Kidney (tissue), 14 donors: ENCODE data around the gene DMXL1. TPM values are rescaled to one million over a fixed set of nuclear protein-coding genes. Genes with fewer than 3 reads are reported as not detected.

ENCODE experiments used
- DNase-seq, 5 donors: peaks; one replicate each; pipeline ENCODE4 v3.0.0-alpha.2; 2013 to 2020
- FAIRE-seq: peaks from 2 replicates; lab custom pipeline; 2012; peaks lifted over from hg19 to GRCh38; lab: Jason Lieb, UNC
- H3K27ac ChIP-seq, 2 donors: one replicate each; pipeline ENCODE4 v1.7.0; 2013; ENCODE audit warnings: low read depth in 2 of 2, low read length in 2 of 2, inconsistent platforms in 1 of 2
- H3K27me3 ChIP-seq: one replicate; pipeline ENCODE4 v1.7.1; 2013; ENCODE audit warnings: low read length, inconsistent platforms; ENCODE audit not compliant: control insufficient read depth, insufficient read depth
- H3K36me3 ChIP-seq, 3 donors: one replicate each; pipeline versions ENCODE4 v1.7.0 to v1.7.1; 2013; ENCODE audit warnings: low read length in 3 of 3, control low read depth in 1 of 3, inconsistent platforms in 1 of 3; ENCODE audit not compliant: insufficient read depth in 3 of 3, control insufficient read depth in 2 of 3
- H3K4me1 ChIP-seq, 3 donors: one replicate each; pipeline versions ENCODE4 v1.7.0 to v1.7.1; 2013; ENCODE audit warnings: low read length in 3 of 3, inconsistent platforms in 1 of 3, low read depth in 1 of 3; ENCODE audit not compliant: control insufficient read depth in 2 of 3, insufficient read depth in 2 of 3
- H3K4me3 ChIP-seq, 3 donors: one replicate each; pipeline versions ENCODE4 v1.7.0 to v1.8.1; 2013; ENCODE audit warnings: low read length in 3 of 3, control low read depth in 1 of 3, inconsistent platforms in 1 of 3
- H3K9ac ChIP-seq, 3 donors: one replicate each; pipeline versions ENCODE4 v1.7.0 to v1.7.1; 2013; ENCODE audit warnings: low read length in 3 of 3, control low read depth in 1 of 3, inconsistent platforms in 1 of 3
- H3K9me3 ChIP-seq, 3 donors: one replicate each; pipeline versions ENCODE4 v1.7.0 to v1.7.1; 2013; ENCODE audit warnings: low read length in 3 of 3, control low read depth in 1 of 3, inconsistent platforms in 1 of 3; ENCODE audit not compliant: control insufficient read depth in 2 of 3, insufficient read depth in 1 of 3
- CTCF ChIP-seq: IDR thresholded peaks from 3 replicates; pipeline ENCODE4 v1.5.1; 2012; ENCODE audit warnings: mild to moderate bottlenecking, moderate library complexity, borderline replicate concordance; ENCODE audit not compliant: insufficient read depth; ENCODE audit errors: extremely low read depth
- intact Hi-C: fragments of 100-400 bp; cut with DNase I; formaldehyde crosslinking; loops from one replicate; pipeline ENCODE4 v1.11.1; 2022
- polyA plus RNA-seq: library from polyadenylated mRNA; stranded (reverse); fragments of 350-450 nt; fragmentation: Illumina TruSeq; extraction: RNeasy Lipid Tissue Mini Kit (QIAGEN cat#74804); gene quantifications from one replicate; pipeline ENCODE4 v1.2.3, GENCODE V29; 2014; ENCODE audit warnings: low read depth, low replicate concordance; ENCODE audit not compliant: insufficient read depth
- total RNA-seq: library from RNA; stranded (reverse); fragmentation: NEBNext Ultra II Directional; extraction: Animal tissue kit (Norgen Biotek cat#: 25700); gene quantifications from one replicate; pipeline ENCODE4 v1.2.1, GENCODE V29; 2021
- donor health status: control.
- donor health status: control.
- donor health status: control.
- donor health status: control.
- donor health status: control.
- donor health status: DM: yes; HTN: yes; CAD: no.
- donor health status: Normal renal cell carcinoma (clear cell type).

The DMXL1 gene
- total and polyA plus RNA-seq, 2 donors from 2014 or later = 17.1 to 57.7 TPM

- FAIRE-seq (no peak), DNase-seq (no peak)
- intact Hi-C loops = no loop called here
- no peak for TF ChIP-seq CTCF
- Histone ChIP-seq H3K27ac (no peak overlapping the region), H3K4me1 (no peaks in the 10 kb centered on the region), H3K36me3 (peaks cover 7 to 40% (median 19%) of the 10 kb centered on the region in 3 donors), H3K27me3 (no peaks in the 10 kb centered on the region), H3K4me3 (no peak overlapping the region), H3K9me3 (peaks cover 0 to 2% (median 0%) of the 10 kb centered on the region in 3 donors), H3K9ac (no peak overlapping the region)
Observed at GRCh38 chr5:119200795-119201194, 129.9 kb downstream of the DMXL1 start.

GRCh38 chr5:119207105-119207504 is 136.2 kb downstream of the DMXL1 start:
- FAIRE-seq (peak; percentile 70), DNase-seq (no peak)
- Histone ChIP-seq H3K27ac (no peak overlapping the region), H3K9me3 (no peaks in the 10 kb centered on the region), H3K27me3 (no peaks in the 10 kb centered on the region), H3K9ac (no peak overlapping the region), H3K36me3 (peaks cover 0 to 12% (median 0%) of the 10 kb centered on the region in 3 donors), H3K4me3 (no peak overlapping the region), H3K4me1 (no peaks in the 10 kb centered on the region)
- TF ChIP-seq CTCF = no peak
- intact Hi-C loops = no loop called here

GRCh38 chr5:119212026-119212425 is 141.1 kb downstream of the DMXL1 start:
- no peak overlapping the region for H3K4me3 ChIP-seq
- TF ChIP-seq CTCF = no peak
- no peaks in the 10 kb centered on the region for H3K4me1 ChIP-seq
- DNase-seq = no peak
- no peaks in the 10 kb centered on the region for H3K27me3 ChIP-seq
- H3K9ac ChIP-seq = no peak overlapping the region
- FAIRE-seq = no peak
- intact Hi-C loops = no loop called here
- H3K9me3 ChIP-seq = no peaks in the 10 kb centered on the region
- peaks cover 0 to 2% (median 0%) of the 10 kb centered on the region in 3 donors for H3K36me3 ChIP-seq
- H3K27ac ChIP-seq = no peak overlapping the region

- TF ChIP-seq CTCF = no peak
- intact Hi-C loops = no loop called here
- Histone ChIP-seq H3K4me1 (no peaks in the 10 kb centered on the region), H3K9me3 (no peaks in the 10 kb centered on the region), H3K27ac (no peak overlapping the region), H3K9ac (no peak overlapping the region), H3K27me3 (no peaks in the 10 kb centered on the region), H3K36me3 (peaks cover 0 to 2% (median 0%) of the 10 kb centered on the region in 3 donors), H3K4me3 (no peak overlapping the region)
- no peak for FAIRE-seq
- DNase-seq = no peak
Observed at GRCh38 chr5:119212676-119213075, 141.8 kb downstream of the DMXL1 start.
